Activated B cell treated with CpG ODN at 0.5 μM for 24 hours (primary cell): ENCODE measurements around the gene PRPH2. TPM values are rescaled to one million over a fixed set of nuclear protein-coding genes. Genes with fewer than 3 reads are reported as not detected.
A peak's percentile ranks its signal among the peaks of the same experiment; 100 is the strongest.

Source experiments
- ATAC-seq: fragments of 200-7000 bp; cut with Tn5 transposase; one replicate; pipeline ENCODE4 v1.10.0; 2021; ENCODE audit warnings: low read depth, mild to moderate bottlenecking, moderate library complexity
- CTCF ChIA-PET: fragments of 350-600 bp; sonication (Branson Sonifier 250); formaldehyde crosslinking; loops from one replicate; lab custom pipeline; 2021; ENCODE audit warnings: antibody characterized with exemption; lab: Charles Lee
- POLR2A ChIA-PET: fragments of 350-600 bp; sonication (Branson Sonifier 250); formaldehyde crosslinking; loops from one replicate; lab custom pipeline; 2021; ENCODE audit warnings: antibody characterized with exemption; lab: Charles Lee
- DNase-seq: peaks from one replicate; pipeline ENCODE4 v3.0.0; 2022
- H3K27ac Mint-ChIP-seq: one replicate; pipeline ENCODE4 v1.8.0; 2020; ENCODE audit warnings: mixed read lengths
- H3K27me3 Mint-ChIP-seq: one replicate; pipeline ENCODE4 v1.8.0; 2021; ENCODE audit warnings: mixed read lengths
- H3K36me3 Mint-ChIP-seq: one replicate; pipeline ENCODE4 v1.8.0; 2021; ENCODE audit warnings: low read depth, mixed read lengths
- H3K4me1 Mint-ChIP-seq: one replicate; pipeline ENCODE4 v1.8.0; 2021; ENCODE audit warnings: mixed read lengths
- H3K4me3 Mint-ChIP-seq: one replicate; pipeline ENCODE4 v1.8.0; 2020; ENCODE audit warnings: mild to moderate bottlenecking, mixed read lengths
- H3K9me3 Mint-ChIP-seq: one replicate; pipeline ENCODE4 v1.8.0; 2020; ENCODE audit warnings: mixed read lengths
- CTCF ChIP-seq: fragments of 200-600 bp; IDR thresholded peaks from one replicate; pipeline ENCODE4 v1.8.0; 2022; ENCODE audit warnings: antibody characterized with exemption, mild to moderate bottlenecking
- intact Hi-C: fragments of 100-400 bp; cut with micrococcal nuclease; formaldehyde crosslinking; loops from one replicate; pipeline ENCODE4 v1.15.1; 2024
- total RNA-seq: library from RNA; stranded (reverse); gene quantifications from 2 replicates; pipeline ENCODE4 v1.2.3, GENCODE V29; 2022

Gene PRPH2
- total RNA-seq, 1 donor from 2014 or later = not detected

- POLR2A ChIA-PET = interaction anchor here (0.5 to 11.3 kb wide), 68 partner anchors 10 to 1641 kb away, joined by 3 to 1220 read pairs (median 5); partner anchors contain the start of genes BICRAL, CNPY3, CRIP3 and DNPH1
- no peaks in the 10 kb centered on the region for H3K9me3 Mint-ChIP-seq
- intact Hi-C loops = loop anchor here (1.0 to 10.0 kb wide), 14 partner anchors 20 to 1672 kb away; partner anchors contain the start of genes BICRAL, CNPY3, KLC4 and KLHDC3
Observed at GRCh38 chr6:42746463-42747391, 24.3 kb upstream of the PRPH2 start.

DNA sequence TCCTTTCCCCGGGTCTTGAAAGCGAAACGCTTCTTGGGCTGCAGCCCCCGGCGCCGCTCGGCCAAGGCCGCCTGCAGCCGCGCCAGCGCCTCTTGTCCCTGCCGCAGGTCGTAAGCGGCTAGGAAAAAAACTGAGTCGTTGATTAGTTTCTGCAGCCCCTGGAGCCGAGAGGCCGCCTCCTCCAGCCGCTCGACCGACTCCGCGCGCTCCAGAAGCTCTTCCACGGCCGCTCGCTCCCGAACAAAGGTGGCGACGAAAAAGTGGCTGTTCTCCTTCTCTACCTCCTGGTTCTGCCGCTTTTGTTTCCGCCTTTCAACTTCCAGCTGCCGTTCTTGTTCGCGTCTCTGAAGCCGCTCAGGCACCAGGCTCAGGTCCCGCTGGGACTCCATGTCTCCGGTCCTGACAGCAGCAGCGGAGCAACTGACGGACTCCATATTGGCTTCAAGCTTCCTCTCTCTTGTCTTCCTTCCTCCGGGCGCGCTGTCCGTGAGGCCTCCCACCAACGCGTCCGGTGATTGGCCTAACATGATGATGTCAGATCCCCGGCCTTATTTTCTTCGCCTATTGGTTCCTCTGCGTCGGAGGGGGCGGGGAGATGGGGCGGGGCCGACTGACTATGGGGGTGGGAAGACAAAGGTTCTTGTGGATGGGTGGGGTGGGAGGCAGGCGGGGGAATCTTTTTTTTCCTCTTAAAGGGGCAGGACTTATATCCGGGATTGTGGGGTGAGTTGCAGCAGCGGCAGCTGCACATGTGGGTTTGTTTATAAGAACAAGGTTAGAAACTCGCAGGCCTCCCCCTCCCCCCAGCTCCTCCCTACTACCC, 23.5 kb upstream of the PRPH2 start, which contains the start of gene TBCC:
TSS of gene TBCC (minus strand) at position 464 of the 823 bp plus-strand sequence. CDS start at position 434, 30 bp downstream.
- H3K36me3 Mint-ChIP-seq = peaks cover 12% of the 10 kb centered on the region
- CTCF ChIA-PET = interaction anchor here (1.1 to 2.1 kb wide), 5 partner anchors 19 to 84 kb away, joined by 3 to 10 read pairs (median 4); no protein-coding TSS in a partner anchor

More at GRCh38 chr6:42746463-42747391, 24.3 kb upstream of the PRPH2 start:
- peaks cover 36% of the 10 kb centered on the region for H3K4me1 Mint-ChIP-seq
- peak overlapping the region; percentile 100 for H3K4me3 Mint-ChIP-seq
- no peak for TF ChIP-seq CTCF
- DNase-seq (peak; percentile 82), ATAC-seq (peak; percentile 67)
- CTCF ChIA-PET = interaction anchor here (1.1 to 2.1 kb wide), 6 partner anchors 20 to 85 kb away, joined by 3 to 10 read pairs (median 4); no protein-coding TSS in a partner anchor
- peaks cover 12% of the 10 kb centered on the region for H3K36me3 Mint-ChIP-seq
- H3K27ac Mint-ChIP-seq = peak overlapping the region; percentile 100
- H3K27me3 Mint-ChIP-seq = no peaks in the 10 kb centered on the region

DNA sequence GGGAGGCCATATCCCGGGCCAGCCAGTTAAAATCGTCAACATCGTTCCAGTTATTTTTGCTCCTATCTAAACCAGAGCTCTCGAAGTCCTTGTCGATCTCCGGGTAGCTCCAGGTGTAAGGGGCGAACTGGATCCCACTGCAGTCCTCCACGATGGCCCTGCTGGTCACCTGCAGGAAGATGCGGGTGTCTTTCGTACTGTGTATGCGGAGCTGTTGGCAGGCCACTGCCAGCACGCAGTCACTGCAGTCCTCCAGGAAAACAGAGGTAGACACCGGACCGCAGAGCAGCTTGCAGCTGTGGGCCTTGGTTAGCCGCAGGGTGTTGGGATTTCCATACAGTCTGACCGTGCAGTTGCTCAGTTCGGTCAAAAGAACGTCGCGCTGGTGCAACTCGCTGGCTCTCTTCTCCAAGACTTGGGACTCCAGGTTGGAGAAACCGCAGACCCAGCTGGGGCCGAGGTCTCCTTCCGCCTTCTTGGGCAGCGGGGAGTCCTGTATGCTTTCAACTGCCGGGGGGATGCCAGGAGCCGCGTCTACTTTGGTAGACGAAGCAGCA, 22.8 kb upstream of the PRPH2 start:
- peak; percentile 16 for DNase-seq
- Mint-ChIP-seq H3K27me3 (no peaks in the 10 kb centered on the region), H3K36me3 (peaks cover 12% of the 10 kb centered on the region), H3K27ac (no peak overlapping the region), H3K9me3 (no peaks in the 10 kb centered on the region), H3K4me1 (peaks cover 34% of the 10 kb centered on the region), H3K4me3 (peak overlapping the region; percentile 100)
- ATAC-seq = no peak
- POLR2A ChIA-PET = interaction anchor here (0.7 to 11.3 kb wide), 31 partner anchors 13 to 1519 kb away, joined by 3 to 1220 read pairs (median 7); partner anchors contain the start of genes BICRAL, CNPY3, KLC4 and LRRC73
- intact Hi-C loops = loop anchor here (5.0 to 10.0 kb wide), 2 partner anchors 77 to 1670 kb away; partner anchors contain the start of genes NFYA and OARD1
- no peak for TF ChIP-seq CTCF
- CTCF ChIA-PET = interaction anchor here (0.6 to 2.1 kb wide), 4 partner anchors 19 to 37 kb away, joined by 3 to 10 read pairs (median 3); no protein-coding TSS in a partner anchor

More for the DNA sequence above, 23.5 kb upstream of the PRPH2 start, which contains the start of gene TBCC:
- Mint-ChIP-seq H3K9me3 (no peaks in the 10 kb centered on the region), H3K27me3 (no peaks in the 10 kb centered on the region), H3K27ac (peak within 1 kb of the TSS; percentile 100), H3K4me1 (peaks cover 32% of the 10 kb centered on the region), H3K4me3 (peak within 1 kb of the TSS; percentile 100)
- ATAC-seq = peak; percentile 75
- POLR2A ChIA-PET = interaction anchor here (0.5 to 11.3 kb wide), 61 partner anchors 9 to 1642 kb away, joined by 3 to 1220 read pairs (median 5); partner anchors contain the start of genes BICRAL, CNPY3, CRIP3 and DNPH1
- peak; percentile 72 for DNase-seq
- TF ChIP-seq CTCF = no peak
- intact Hi-C loops = loop anchor here (1.0 to 10.0 kb wide), 14 partner anchors 20 to 1671 kb away; partner anchors contain the start of genes BICRAL, CNPY3, KLC4 and KLHDC3

GRCh38 chr6:42744351-42744893, 22.0 kb upstream of the PRPH2 start:
- CTCF ChIA-PET = interaction anchor here (0.6 kb wide), 1 partner anchor 38 kb away, joined by 3 read pairs; no protein-coding TSS in a partner anchor
- TF ChIP-seq CTCF = no peak
- intact Hi-C loops = loop anchor here (10.0 kb wide), 1 partner anchor 1670 kb away; the partner anchor contains the start of genes NFYA and OARD1
- POLR2A ChIA-PET = interaction anchor here (1.0 to 11.3 kb wide), 5 partner anchors 17 to 185 kb away, joined by 6 to 1220 read pairs (median 87); partner anchors contain the start of genes BICRAL, CNPY3 and RPL7L1
- peaks cover 34% of the 10 kb centered on the region for H3K4me1 Mint-ChIP-seq
- peak overlapping the region; percentile 100 for H3K4me3 Mint-ChIP-seq
- ATAC-seq = no peak
- H3K9me3 Mint-ChIP-seq = no peaks in the 10 kb centered on the region
- H3K27ac Mint-ChIP-seq = no peak overlapping the region
- H3K27me3 Mint-ChIP-seq = no peaks in the 10 kb centered on the region
- H3K36me3 Mint-ChIP-seq = peaks cover 12% of the 10 kb centered on the region
- DNase-seq = no peak
